Natural killer cell treated with Interleukin-12 subunit alpha and Interleukin-12 subunit beta and Interleukin-15 and Interleukin-18, amount 100 ng/mL, for 72 hours (primary cell): ENCODE measurements around the gene ALPK3. TPM values are rescaled to one million over a fixed set of nuclear protein-coding genes. Genes with fewer than 3 reads are reported as not detected.

Experiments
- ATAC-seq, 2 donors: fragments of 150-1000 bp; cut with Tn5 transposase in 1 of 2; sonication (Bioruptor Pico), chemical (Tn5 transposase) in 1 of 2; 2 replicates each; pipeline ENCODE4 v1.10.0; 2021
- DNase-seq: peaks from one replicate; pipeline ENCODE4 v3.0.0; 2022; ENCODE audit warnings: low spot score
- H3K27ac Mint-ChIP-seq, 2 donors: 1 replicate in 1 of 2; 2 replicates in 1 of 2; pipeline ENCODE4 v1.8.0; 2022; ENCODE audit warnings: mixed read lengths in 2 of 2, mild to moderate bottlenecking in 1 of 2, moderate library complexity in 1 of 2
- H3K27me3 Mint-ChIP-seq, 2 donors: 1 replicate in 1 of 2; 2 replicates in 1 of 2; pipeline ENCODE4 v1.8.0; 2022; ENCODE audit warnings: mixed read lengths in 2 of 2
- H3K36me3 Mint-ChIP-seq: one replicate; pipeline ENCODE4 v1.8.0; 2022; ENCODE audit warnings: mixed read lengths
- H3K4me1 Mint-ChIP-seq, 2 donors: 1 replicate in 1 of 2; 2 replicates in 1 of 2; pipeline ENCODE4 v1.8.0; 2022; ENCODE audit warnings: low read depth in 2 of 2, mixed read lengths in 2 of 2, mild to moderate bottlenecking in 1 of 2
- H3K4me3 Mint-ChIP-seq: one replicate; pipeline ENCODE4 v1.8.0; 2022; ENCODE audit warnings: mixed read lengths
- H3K9me3 Mint-ChIP-seq: 2 replicates; pipeline ENCODE4 v1.8.0; 2022; ENCODE audit warnings: mixed read lengths
- total RNA-seq, 2 donors: library from RNA; stranded (reverse); gene quantifications; one replicate each; pipeline ENCODE4 v1.2.3, GENCODE V29; 2022

ALPK3 gene
- total RNA-seq, 2 donors from 2014 or later, result 0.43 to 0.67 TPM

- Mint-ChIP-seq H3K27me3 (peaks cover 2 to 4% of the 10 kb centered on the region in 2 donors), H3K27ac (no peak overlapping the region), H3K9me3 (no peaks in the 10 kb centered on the region), H3K4me1 (peaks cover 4 to 7% of the 10 kb centered on the region in 2 donors), H3K36me3 (no peaks in the 10 kb centered on the region), H3K4me3 (no peak overlapping the region)
- ATAC-seq, result no peak
- DNase-seq, result no peak
Measured at GRCh38 chr15:84821501-84822021, 4.4 kb downstream of the ALPK3 start.

GRCh38 chr15:84822653-84823281 lies 5.6 kb downstream of the ALPK3 start:
- Mint-ChIP-seq H3K27me3 (peaks cover 0 to 2% of the 10 kb centered on the region in 2 donors), H3K4me3 (no peak overlapping the region), H3K36me3 (no peaks in the 10 kb centered on the region), H3K9me3 (no peaks in the 10 kb centered on the region), H3K27ac (no peak overlapping the region), H3K4me1 (peaks cover 3 to 5% of the 10 kb centered on the region in 2 donors)
- no peak for DNase-seq
- no peak for ATAC-seq

- no peaks in the 10 kb centered on the region for H3K9me3 Mint-ChIP-seq
- no peak overlapping the region for H3K27ac Mint-ChIP-seq
- H3K27me3 Mint-ChIP-seq, result no peaks in the 10 kb centered on the region
Measured at GRCh38 chr15:84823282-84823878, 6.2 kb downstream of the ALPK3 start.

GRCh38 chr15:84824260-84825007 lies 7.3 kb downstream of the ALPK3 start:
- no peak for DNase-seq
- H3K4me3 Mint-ChIP-seq, result no peak overlapping the region
- H3K4me1 Mint-ChIP-seq, result no peaks in the 10 kb centered on the region
- no peaks in the 10 kb centered on the region for H3K36me3 Mint-ChIP-seq
- no peak overlapping the region for H3K27ac Mint-ChIP-seq
- no peaks in the 10 kb centered on the region for H3K9me3 Mint-ChIP-seq
- ATAC-seq, result no peak
- H3K27me3 Mint-ChIP-seq, result no peaks in the 10 kb centered on the region

More at GRCh38 chr15:84823282-84823878, 6.2 kb downstream of the ALPK3 start:
- Mint-ChIP-seq H3K4me1 (no peaks in the 10 kb centered on the region), H3K4me3 (no peak overlapping the region), H3K36me3 (no peaks in the 10 kb centered on the region)
- no peak for ATAC-seq
- DNase-seq, result no peak

- no peaks in the 10 kb centered on the region for H3K9me3 Mint-ChIP-seq
- H3K27ac Mint-ChIP-seq, result no peak overlapping the region
- H3K27me3 Mint-ChIP-seq, result peaks cover 0 to 9% of the 10 kb centered on the region in 2 donors
- ATAC-seq (no peak), DNase-seq (no peak)
- no peaks in the 10 kb centered on the region for H3K36me3 Mint-ChIP-seq
- no peak overlapping the region for H3K4me3 Mint-ChIP-seq
- no peaks in the 10 kb centered on the region for H3K4me1 Mint-ChIP-seq
Measured at GRCh38 chr15:84826369-84826823, 9.2 kb downstream of the ALPK3 start.

- DNase-seq (no peak), ATAC-seq (peak; percentile 21 to 37)
- H3K27ac Mint-ChIP-seq, result no peak overlapping the region
- peaks cover under 1 to 12% of the 10 kb centered on the region in 2 donors for H3K27me3 Mint-ChIP-seq
- no peaks in the 10 kb centered on the region for H3K9me3 Mint-ChIP-seq
- no peaks in the 10 kb centered on the region for H3K36me3 Mint-ChIP-seq
- H3K4me3 Mint-ChIP-seq, result no peak overlapping the region
- no peaks in the 10 kb centered on the region for H3K4me1 Mint-ChIP-seq
Measured at GRCh38 chr15:84827246-84827645, 10.1 kb downstream of the ALPK3 start.

GRCh38 chr15:84828086-84828908 lies 11.1 kb downstream of the ALPK3 start:
- DNase-seq (no peak), ATAC-seq (no peak)
- H3K4me1 Mint-ChIP-seq, result no peaks in the 10 kb centered on the region
- no peaks in the 10 kb centered on the region for H3K36me3 Mint-ChIP-seq
- H3K4me3 Mint-ChIP-seq, result no peak overlapping the region
- H3K9me3 Mint-ChIP-seq, result no peaks in the 10 kb centered on the region
- no peak overlapping the region for H3K27ac Mint-ChIP-seq
- H3K27me3 Mint-ChIP-seq, result peaks cover 4 to 12% of the 10 kb centered on the region in 2 donors

GRCh38 chr15:84829428-84829827 lies 12.3 kb downstream of the ALPK3 start:
- H3K4me1 Mint-ChIP-seq, result no peaks in the 10 kb centered on the region
- no peak for ATAC-seq
- H3K27me3 Mint-ChIP-seq, result peaks cover 4 to 12% of the 10 kb centered on the region in 2 donors
- H3K9me3 Mint-ChIP-seq, result no peaks in the 10 kb centered on the region
- no peak overlapping the region for H3K4me3 Mint-ChIP-seq
- no peaks in the 10 kb centered on the region for H3K36me3 Mint-ChIP-seq
- no peak overlapping the region for H3K27ac Mint-ChIP-seq
- DNase-seq, result no peak

GRCh38 chr15:84830036-84830435 lies 12.9 kb downstream of the ALPK3 start:
- H3K27me3 Mint-ChIP-seq, result peaks cover 4 to 12% of the 10 kb centered on the region in 2 donors
- no peaks in the 10 kb centered on the region for H3K4me1 Mint-ChIP-seq
- no peak for ATAC-seq
- H3K9me3 Mint-ChIP-seq, result no peaks in the 10 kb centered on the region
- no peak overlapping the region for H3K4me3 Mint-ChIP-seq
- H3K36me3 Mint-ChIP-seq, result no peaks in the 10 kb centered on the region
- H3K27ac Mint-ChIP-seq, result no peak overlapping the region
- no peak for DNase-seq

- H3K9me3 Mint-ChIP-seq, result no peaks in the 10 kb centered on the region
- H3K27me3 Mint-ChIP-seq, result peaks cover 7 to 18% of the 10 kb centered on the region in 2 donors
- no peaks in the 10 kb centered on the region for H3K4me1 Mint-ChIP-seq
- DNase-seq (no peak), ATAC-seq (no peak)
- no peak overlapping the region for H3K27ac Mint-ChIP-seq
- H3K4me3 Mint-ChIP-seq, result no peak overlapping the region
- no peaks in the 10 kb centered on the region for H3K36me3 Mint-ChIP-seq
Measured at GRCh38 chr15:84831028-84831427, 13.9 kb downstream of the ALPK3 start.

- H3K27me3 Mint-ChIP-seq, result peaks cover 7 to 24% of the 10 kb centered on the region in 2 donors
- H3K4me3 Mint-ChIP-seq, result no peak overlapping the region
- H3K4me1 Mint-ChIP-seq, result no peaks in the 10 kb centered on the region
- H3K27ac Mint-ChIP-seq, result no peak overlapping the region
- DNase-seq (no peak), ATAC-seq (no peak)
- H3K36me3 Mint-ChIP-seq, result no peaks in the 10 kb centered on the region
- no peaks in the 10 kb centered on the region for H3K9me3 Mint-ChIP-seq
Measured at GRCh38 chr15:84831613-84832012, 14.5 kb downstream of the ALPK3 start.

- peaks cover 7 to 30% of the 10 kb centered on the region in 2 donors for H3K27me3 Mint-ChIP-seq
- H3K9me3 Mint-ChIP-seq, result no peaks in the 10 kb centered on the region
- H3K4me3 Mint-ChIP-seq, result no peak overlapping the region
- H3K4me1 Mint-ChIP-seq, result no peaks in the 10 kb centered on the region
- no peak overlapping the region for H3K27ac Mint-ChIP-seq
- DNase-seq, result no peak
- ATAC-seq, result no peak
- H3K36me3 Mint-ChIP-seq, result no peaks in the 10 kb centered on the region
Measured at GRCh38 chr15:84832448-84833040, 15.4 kb downstream of the ALPK3 start.
